GM21529 (cell line): ENCODE results near the gene BTG4.
A peak's percentile ranks its signal among the peaks of the same experiment; 100 is the strongest.

Experiments
- ATAC-seq: cut with Tn5 transposase; IDR thresholded peaks from one replicate; pipeline ENCODE4 v1.9.1; 2021; ENCODE audit not compliant: unreplicated experiment

Gene BTG4

DNA sequence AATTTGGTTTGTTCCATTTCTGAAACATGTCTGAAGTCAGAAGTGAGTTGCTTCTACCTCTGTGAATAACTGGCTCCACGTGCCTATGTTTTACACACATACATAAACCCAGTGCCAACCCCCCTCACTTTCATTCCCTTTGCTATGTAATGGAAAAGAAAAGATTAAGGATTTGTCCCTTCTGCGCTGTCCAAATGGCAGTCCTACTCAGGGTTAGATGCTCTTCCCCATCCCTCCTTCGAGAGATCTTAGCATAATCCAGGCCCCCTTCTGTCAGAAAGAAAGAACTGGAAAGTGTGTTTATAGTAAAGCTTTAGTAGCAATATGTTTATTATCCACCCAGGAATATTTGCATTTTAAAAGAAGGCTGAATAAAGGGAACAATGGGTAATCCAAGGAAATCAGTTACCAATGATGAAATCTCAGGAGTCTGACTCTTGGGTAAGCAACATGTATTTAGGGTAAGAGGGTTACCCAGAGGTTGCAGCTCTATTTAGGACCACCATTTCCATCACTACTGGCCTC is 25.2 kb upstream of the BTG4 start:
- no peak for ATAC-seq

DNA sequence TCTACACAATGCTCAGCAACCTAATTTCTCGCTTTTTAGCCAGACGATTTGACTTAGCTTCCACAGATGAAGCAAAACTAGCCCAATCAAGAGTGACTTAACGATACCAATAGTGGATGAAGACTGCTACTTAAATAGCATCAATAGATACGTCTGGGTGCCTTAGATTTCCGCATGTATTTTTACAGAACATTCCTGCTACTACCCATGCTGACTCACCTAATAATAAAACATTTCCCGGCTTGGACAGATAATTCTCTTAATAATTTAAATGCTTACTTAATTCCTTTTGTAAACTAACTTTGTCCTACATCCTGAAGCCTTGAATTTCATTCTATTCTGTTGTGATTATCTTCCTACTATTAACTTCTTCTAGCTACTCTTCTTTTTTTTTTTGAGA is 23.1 kb upstream of the BTG4 start:
- no peak for ATAC-seq

DNA sequence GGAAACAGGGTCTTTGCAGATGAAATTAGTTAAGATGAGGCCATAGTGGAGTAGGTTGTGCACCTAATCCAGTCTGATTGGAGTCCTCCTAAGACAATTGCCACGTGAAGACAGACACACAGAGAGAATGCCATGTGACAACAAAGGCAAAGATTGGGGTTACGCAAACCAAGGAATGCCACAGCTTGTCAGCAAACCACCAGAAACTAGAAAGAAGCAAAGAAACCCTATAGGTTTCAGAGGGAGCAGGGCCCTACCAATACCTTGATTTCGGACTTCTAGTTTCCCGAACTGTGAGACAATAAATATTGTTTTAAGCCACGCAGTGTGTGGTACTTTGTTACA is 20.2 kb upstream of the BTG4 start:
- no peak for ATAC-seq

DNA sequence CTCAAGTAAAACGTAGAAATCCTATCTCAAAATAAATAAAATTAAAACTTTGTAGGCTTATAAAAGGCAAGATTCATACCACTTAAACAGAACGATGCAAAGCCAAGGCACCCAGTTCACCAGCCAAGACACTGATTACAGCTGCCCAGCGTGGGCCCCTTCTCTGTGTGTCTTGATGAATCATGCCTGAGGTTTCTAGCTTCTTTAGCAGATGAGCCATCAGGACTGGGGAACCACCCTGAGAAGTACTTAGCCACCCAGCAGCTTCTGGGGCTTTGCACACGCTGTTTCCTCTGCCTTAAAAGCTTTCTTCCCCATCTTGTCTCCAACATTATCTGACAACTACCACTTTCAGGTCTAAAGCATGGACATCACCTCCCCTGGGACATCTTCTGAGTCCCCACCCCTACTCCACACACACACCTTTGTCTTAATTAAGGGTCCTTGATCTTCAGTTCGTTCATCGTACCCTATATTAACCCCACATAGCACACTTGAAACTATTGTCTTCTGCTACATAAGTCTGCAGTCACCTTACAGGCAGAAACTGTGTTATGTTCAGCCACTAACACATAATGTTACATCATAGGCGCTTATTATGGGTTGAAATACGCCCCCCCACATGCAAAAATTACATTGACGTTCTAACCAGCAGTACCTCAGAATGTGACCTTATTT is 19.6 kb upstream of the BTG4 start:
- ATAC-seq = peak; percentile 93

DNA sequence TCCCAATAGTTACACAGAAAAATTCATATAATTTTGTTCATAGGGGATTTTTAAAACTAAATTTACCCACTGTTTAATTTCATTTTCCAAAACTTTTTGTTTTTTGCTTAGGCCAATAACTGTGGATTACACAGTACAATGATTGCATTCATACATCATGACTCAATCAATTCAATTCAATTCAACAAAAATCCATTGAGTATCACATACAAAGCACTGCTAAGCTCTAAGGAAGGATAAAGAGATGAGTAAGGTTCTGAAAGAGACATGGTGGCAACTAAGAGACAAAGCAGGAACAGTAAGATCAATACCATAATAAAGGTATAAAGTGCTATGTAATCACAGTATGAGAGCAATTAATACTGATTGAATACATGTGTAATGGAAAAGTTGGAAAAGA is 18.9 kb upstream of the BTG4 start:
- ATAC-seq = no peak

DNA sequence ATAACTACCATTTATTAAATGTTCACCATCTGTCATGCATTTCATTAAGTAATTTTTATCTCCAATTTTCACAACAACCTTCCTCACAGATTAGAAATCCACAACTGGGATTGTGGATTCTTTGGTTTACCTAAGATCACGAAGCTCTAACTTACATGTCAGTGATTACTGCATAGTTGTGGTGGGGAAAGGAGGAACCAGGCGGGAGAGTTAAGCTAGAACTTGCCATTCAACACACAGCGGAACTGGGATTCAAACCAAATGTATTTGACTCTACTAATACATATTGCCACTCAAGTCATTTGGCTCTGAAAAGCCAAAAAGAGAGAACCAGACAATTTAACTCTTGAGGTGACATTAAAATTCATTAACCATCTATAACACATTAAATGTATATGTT is 17.9 kb upstream of the BTG4 start:
- no peak for ATAC-seq

DNA sequence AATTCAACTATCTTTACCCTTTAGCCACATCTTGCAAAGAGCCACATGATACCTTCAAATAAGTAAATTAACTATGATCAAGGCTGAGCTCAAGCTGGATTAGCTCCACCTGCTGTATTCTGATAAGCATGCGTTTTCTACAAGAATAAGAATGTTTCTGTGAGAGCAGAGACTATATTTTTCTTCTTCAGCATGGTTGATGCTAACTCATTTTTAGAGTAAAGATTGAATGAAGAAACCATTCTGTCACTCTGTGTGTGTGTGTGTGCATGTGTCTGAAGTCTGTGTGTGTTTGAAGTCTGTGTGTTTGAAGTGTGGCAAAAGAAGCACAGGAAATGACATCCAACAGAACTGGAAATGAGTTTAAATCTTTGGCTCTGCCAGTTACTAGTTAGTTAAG is 16.4 kb upstream of the BTG4 start:
- no peak for ATAC-seq

DNA sequence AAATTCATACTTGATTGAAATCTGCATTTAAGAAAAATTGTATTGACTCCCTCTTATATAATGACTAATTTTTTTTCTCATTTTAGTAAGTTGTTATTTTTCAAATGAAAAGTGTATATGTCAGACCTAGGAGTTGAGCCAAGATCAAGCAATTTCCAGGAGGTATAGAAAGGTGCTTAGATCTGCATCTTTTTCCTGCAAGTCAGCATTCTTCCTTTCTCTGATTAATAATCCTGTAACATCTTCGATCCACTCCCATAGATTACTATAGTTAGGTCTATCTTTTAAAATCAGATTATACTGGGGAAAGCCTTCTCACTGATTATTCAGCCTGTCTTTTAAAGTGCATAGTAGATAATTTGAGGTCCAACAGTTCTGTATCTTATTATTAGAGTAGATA is 15.1 kb upstream of the BTG4 start:
- ATAC-seq = no peak

DNA sequence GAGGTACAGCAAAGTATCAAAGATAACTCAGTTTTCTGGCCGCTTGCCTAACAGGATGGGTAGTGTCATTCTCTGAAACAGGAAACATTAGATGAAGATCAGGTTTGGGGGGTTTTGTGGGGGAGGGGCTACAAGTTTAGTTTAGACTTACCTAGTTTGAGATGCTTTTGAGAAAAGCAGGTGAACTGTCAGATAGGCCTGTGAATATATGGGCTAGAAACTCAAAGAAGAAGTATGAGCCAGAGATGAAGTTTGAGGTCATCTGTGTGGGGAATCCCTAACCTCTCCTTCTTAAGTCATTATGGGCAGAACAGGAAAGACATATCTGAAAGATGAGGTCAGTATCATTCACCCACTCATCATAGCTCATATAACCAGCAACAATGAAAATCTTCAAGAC is 14.3 kb upstream of the BTG4 start:
- ATAC-seq = no peak

DNA sequence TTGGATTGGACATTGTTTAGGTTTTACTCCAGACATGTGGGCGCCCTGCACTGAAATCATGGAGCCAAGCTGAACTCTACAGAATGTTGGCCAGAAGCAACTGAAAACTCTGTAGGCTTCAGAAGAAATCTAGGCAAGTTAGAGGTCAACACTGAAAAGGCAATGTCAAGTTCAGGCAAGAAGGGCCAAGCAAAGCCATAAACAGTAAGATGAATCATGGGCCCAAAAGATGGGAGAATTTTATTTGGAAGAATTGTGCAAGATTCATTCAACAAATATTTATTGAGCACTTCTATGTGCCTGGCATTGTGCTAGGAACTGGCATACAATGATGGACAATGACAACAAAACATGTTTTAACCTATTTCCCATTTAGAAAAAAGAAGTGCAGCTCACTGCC is 13.3 kb upstream of the BTG4 start:
- ATAC-seq = no peak

DNA sequence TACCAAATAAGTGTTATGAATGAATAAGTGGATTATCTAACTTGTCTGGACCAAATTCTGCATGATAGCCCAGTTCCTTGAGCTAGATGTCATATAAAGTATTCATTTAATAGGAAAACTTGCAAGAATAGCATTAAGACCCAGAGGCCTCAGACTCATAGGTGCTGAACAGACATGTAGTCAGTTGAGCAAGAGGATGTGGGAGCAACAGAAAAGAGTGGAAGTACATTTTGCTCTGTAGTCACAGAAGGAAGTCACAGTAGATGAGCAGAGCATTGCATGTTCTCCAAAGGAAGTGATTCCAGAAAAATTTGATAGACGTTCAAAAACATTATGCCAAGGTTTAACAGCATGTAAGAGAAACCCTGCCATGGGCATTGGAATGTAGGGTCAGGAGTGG is 11.9 kb upstream of the BTG4 start:
- no peak for ATAC-seq

DNA sequence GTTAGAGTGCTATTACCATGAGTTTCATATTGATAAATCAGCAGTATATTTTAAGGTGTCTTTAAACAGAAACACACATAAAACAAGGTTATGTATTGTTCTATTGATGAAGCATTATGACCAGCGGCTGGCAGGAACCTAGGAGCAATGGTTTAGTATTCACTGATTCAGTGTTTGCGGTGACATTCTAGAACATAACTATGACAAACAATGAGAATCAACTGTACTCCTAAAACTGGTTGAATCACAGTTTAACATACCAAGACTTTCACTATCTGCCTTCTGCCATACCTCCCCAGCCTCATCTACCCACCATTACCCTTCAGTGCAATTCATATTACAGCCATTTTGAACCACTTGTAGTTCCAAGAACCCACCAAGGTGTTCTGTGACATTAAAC is 11.2 kb upstream of the BTG4 start:
- no peak for ATAC-seq

DNA sequence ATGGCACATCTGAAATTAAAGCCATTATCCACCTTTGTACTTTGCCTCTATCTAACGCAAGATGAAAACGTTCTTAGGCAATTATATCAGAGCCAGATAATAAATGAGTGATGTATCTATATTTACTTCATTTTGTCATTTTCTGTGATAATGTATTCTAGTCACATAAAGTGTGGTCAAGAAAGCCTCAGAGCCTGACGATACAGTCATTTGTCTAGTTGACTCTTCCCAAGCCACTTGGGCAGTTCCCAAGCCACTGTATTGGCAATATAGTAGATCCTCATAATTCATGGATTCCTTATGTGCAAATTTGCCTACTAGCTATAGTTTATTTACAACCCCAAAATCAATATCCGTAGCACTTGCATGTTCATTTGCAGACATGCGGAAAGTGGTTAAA is 10.2 kb upstream of the BTG4 start:
- ATAC-seq = no peak

DNA sequence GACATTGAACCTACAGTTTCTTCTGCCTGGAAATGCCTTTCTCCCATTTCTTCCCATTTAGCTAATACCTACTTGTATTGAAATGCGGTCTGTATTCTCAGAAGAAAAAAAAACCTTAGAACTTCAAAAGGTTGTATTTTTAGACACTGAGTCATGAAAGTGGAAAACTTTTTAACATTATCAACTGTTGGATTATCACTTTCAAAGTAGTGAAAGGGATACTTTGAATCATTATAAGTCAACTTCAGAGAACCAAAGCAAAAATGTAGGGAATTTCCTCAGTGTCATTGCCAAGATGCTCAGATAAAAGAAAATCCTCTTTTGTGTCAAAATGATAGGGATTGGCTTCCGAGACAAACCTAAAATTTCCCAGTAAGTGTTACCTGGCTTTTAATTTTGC is 8.9 kb upstream of the BTG4 start:
- ATAC-seq = no peak

DNA sequence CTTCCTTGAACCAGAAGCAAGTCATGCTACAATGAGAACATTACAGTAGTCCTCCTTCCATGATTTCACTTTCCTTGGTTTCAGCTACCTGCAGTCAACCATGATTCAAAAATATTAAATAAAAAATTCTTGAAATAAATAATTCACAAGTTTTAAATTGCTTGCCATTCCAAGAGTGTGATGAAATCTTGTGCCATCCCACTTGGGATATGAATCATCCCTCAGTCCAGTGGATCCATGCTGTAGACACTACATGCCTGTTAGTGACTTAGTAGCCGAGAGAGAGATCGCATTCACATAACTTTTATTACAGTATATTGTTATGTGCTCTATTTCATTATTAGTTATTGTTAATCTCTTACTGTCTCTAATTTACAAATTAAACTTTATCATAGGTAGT is 8.4 kb upstream of the BTG4 start:
- ATAC-seq = no peak

DNA sequence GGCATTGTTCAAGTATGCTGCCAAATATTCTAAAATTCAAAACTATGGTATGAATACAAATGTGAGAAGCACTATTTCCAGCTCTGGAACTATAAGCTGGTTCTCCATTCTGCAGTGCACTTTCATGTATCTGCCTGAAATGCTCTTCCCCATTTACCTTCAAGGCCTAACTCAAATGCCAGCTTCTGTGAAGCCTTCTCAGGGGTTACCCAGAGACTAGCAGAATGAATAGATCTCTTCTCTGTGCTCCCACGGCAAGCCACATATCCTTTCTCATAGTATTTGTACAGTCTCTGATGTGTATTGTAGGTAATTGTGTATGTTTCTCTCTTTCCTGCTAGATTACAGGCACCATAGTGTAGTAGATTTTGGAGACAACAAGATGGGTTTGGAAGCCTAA is 6.5 kb upstream of the BTG4 start:
- ATAC-seq = no peak

DNA sequence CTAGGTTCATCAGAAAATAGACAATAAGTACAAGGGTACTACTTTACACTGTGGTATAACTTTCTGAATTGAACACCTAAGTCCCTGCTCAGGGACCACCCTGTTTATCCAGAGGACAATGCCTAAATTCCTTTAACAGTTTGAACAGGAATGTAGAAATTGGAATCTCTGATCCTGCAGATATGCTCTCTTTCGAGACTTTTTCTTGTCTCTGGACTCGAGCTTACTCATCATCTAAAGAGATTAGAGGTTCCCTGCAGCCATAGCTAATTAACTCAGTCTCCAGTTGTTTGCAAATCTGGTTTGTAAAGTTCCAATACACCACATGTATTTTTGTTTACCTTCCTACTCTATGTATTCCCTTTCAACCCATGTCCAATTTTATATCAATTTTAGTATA is 3.4 kb upstream of the BTG4 start:
- no peak for ATAC-seq

DNA sequence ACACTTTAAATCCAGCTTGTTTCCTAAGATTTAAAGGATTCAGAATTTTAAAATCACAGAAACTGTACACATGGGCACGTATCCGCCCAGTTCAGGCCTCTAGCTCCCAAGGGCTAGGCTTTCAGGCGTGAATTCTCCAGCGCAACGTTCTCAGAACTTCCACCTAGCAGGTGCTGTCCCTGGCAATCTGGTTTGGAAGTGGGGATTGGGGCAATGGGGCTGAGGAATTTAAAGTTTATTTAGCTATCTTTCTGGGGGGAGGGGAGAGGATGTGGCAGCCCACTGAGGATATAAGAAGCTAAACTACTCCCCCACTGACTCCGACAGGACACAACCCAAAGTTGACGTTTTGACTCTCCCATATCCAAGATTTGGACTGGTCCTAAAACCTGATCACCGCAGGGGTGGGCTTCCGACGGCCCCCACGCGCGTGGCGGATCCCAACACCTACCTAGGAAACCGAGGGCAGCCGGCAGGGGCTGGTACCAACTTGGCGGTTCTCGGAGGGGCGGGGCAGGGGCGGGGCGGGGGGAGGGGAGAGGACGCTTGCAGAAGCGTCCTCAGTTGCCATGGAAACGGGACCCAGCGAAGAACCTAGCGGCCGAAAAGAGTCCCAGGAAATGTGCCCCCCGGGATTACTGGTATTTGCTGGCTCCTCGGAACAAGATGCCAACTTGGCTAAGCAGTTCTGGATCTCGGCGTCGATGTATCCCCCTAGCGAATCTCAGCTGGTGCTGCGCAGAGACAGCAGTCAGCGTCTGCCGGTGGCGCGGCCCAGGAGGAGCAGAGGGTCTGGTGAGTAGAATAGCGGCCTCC is 2.2 kb upstream of the BTG4 start, which contains the start of gene HOATZ:
Gene HOATZ (plus strand): TSS at position 563 of the 816 bp plus-strand sequence. CDS start 7 bp downstream, at position 570.
- no peak for ATAC-seq

DNA sequence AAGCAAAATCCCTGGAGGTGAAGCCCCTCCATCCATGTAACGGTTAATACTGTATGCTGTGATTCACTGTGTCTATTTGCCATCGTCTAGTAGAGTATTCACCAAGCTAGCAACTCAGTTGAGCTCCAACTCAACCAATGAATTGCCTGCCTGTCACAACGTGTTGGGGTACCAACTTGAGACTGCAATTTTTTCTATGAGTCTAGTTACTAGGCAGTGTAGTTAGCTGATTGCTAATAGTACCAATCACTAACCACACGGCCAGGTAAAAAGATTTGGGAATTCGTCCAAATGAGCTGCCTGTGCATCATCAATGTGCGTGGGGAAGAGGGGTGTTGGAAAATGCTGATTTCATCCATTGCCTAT is 1.0 kb upstream of the BTG4 start:
- no peak for ATAC-seq

DNA sequence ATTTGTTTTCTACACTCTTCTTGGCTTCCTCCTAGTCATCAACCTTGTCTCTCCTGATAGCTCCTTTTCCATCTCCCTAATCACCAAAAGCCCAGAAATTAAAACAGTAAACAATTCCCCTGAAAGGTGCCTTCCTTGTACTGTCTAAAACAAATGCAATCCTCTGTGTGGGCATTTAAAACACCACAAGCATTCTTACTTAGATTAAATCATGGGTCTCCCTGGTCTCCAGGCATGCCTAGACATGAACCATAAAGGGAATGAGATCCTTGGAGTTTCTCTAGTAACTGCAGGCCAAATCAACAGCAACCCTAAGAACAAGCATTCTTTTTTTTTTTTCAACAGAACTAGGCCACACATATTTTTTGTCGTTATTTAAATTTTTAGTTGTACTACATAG is 1.9 kb downstream of the BTG4 start:
- ATAC-seq = no peak

DNA sequence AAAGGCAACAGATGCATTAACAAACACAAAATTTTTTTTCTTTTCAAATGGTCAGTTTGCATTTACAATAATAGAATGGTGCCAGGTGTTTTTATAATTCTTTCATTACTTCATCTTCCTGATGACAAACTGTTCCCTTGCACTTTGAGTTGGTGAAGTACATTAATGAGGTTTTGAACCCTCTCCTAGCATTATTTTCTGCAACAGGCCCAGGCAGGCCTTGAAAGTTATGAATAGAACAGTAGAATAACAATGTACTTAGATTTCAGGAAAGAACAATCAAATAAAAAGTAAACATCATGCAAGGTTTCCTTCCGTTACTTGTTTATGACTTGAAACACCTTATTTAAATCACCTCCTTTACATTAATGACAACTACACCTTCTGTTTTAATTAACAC is 9.6 kb downstream of the BTG4 start:
- ATAC-seq = no peak

DNA sequence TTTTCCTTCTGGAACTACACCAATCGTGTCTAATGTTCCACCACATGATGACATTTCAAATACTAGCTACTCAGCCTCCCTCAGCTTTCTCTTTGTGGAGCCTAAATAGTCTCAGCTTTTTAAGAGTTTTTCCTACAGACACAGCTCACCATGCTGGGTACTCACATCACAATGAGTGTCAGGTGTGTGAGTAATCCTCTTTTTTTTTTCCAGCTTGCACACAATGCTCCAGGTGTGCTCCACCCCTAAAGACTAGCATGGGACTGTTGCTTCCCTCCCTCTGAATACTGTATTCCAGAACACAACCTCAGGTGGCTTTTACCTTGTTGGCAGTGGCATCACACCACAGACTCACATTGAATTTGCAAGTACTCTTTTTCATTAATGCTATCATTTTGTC is 11.7 kb downstream of the BTG4 start:
- ATAC-seq = no peak

DNA sequence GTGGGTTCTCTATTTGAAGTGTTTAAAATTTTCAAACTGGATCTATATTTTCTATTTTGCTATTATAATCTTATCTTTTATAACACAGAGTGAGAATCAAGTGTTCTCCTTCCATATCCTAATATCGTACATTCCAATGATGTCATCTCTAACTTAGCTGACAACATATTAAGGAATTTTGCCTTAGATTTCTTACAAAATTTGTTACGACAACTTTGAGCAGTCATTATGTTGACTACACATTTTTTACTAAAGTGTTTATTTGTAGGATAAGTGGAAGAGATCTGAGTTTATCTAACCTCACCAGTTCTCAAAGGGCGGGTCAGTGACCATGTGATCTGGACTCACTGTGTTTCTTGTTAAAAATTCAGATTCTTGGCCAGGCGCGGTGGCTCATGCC is 12.7 kb downstream of the BTG4 start:
- no peak for ATAC-seq
